T-helper 2 cell (primary cell): ENCODE measurements around the gene MDP1.

Source experiments
- DNase-seq, 5 experiments: peaks; one replicate each; pipeline versions ENCODE4 v3.0.0 to v3.0.0-alpha.2; 2012 to 2022

MDP1 gene

GRCh38 chr14:24179961-24180796 is 35.7 kb downstream of the MDP1 start:
- no peak for DNase-seq

GRCh38 chr14:24179294-24179960 is 36.4 kb downstream of the MDP1 start:
- DNase-seq: no peak

- no peak for DNase-seq
Measured at GRCh38 chr14:24178399-24179178, 37.3 kb downstream of the MDP1 start.

GRCh38 chr14:24177891-24178290 is 38.0 kb downstream of the MDP1 start:
- DNase-seq: no peak

- no peak for DNase-seq
Measured at GRCh38 chr14:24177041-24177825, 38.6 kb downstream of the MDP1 start.

- DNase-seq: no peak
Measured at GRCh38 chr14:24176599-24176998, 39.3 kb downstream of the MDP1 start.

- DNase-seq: no peak
Measured at GRCh38 chr14:24172871-24173281, 43.0 kb downstream of the MDP1 start.

GRCh38 chr14:24172261-24172860 is 43.5 kb downstream of the MDP1 start:
- DNase-seq: no peak

- DNase-seq: peak; percentile 41 to 81 (median 67)
Measured at GRCh38 chr14:24171422-24172260, 44.2 kb downstream of the MDP1 start, which contains the start of gene REC8. Gene REC8 (plus strand): TSS chr14:24172080. CDS start chr14:24172553, 473 bp downstream.

GRCh38 chr14:24167469-24168114 is 48.3 kb downstream of the MDP1 start:
- DNase-seq: no peak

GRCh38 chr14:24165785-24166184 is 50.1 kb downstream of the MDP1 start:
- DNase-seq: no peak

GRCh38 chr14:24164518-24164991 is 51.3 kb downstream of the MDP1 start:
- DNase-seq: no peak
